Stomach (tissue), 4 donors: ENCODE measurements around the gene HES5.

ENCODE experiments used
- CTCF ChIP-seq, 7 experiments: fragments of 450-650 bp in 4 of 7; fragments of 200-600 bp in 3 of 7; sonication (generic) in 3 of 7; IDR thresholded peaks; one replicate each; pipeline ENCODE4 v1.5.1; 2016 to 2019; ENCODE audit warnings: antibody characterized with exemption in 7 of 7, control low read depth in 2 of 7, mild to moderate bottlenecking in 1 of 7
- POLR2AphosphoS5 ChIP-seq, 3 donors: sonication (generic); formaldehyde crosslinking; IDR thresholded peaks; one replicate each; pipeline ENCODE4 v1.6.1; 2016; ENCODE audit warnings: antibody characterized with exemption in 3 of 3

- TF ChIP-seq POLR2AphosphoS5 (IDR thresholded peaks at IDR 0.05) (no peak), CTCF (IDR thresholded peaks at IDR 0.05) (no peak)
Measured at GRCh38 chr1:2569060-2569459, 39.0 kb upstream of the HES5 start.
